Inflammatory macrophage treated with lipopolysaccharide for 1 hour (primary cell): Measurements from ENCODE around the gene VPS8.

ENCODE experiments used
- DNase-seq, 2 donors: peaks; one replicate each; pipeline ENCODE4 v3.0.0-alpha.2; 2020 to 2022

Gene VPS8

GRCh38 chr3:184812662-184813042 is 686 bp downstream of the VPS8 start:
- DNase-seq: no peak

DNA sequence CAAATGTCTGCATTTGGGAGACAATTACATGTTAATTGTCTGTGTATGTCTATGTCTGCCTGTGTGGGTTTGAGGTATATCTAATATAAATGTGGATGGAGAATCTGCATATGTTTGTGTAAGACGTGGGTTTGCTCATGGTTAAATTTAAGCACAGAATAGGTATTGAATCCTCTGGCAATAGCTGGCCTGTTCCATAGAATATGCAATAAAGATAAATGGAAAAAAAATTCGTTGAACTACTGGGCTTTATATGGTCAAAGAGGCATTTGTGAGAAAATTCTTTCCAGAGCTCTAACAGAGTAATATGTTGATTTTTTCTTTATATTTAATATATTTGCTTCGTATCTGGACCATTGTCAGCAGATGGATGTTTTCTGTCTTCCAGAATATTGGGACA is 1.4 kb downstream of the VPS8 start:
- DNase-seq: no peak

- peak; percentile 76 to 82 for DNase-seq
These were observed 2.2 kb downstream of the VPS8 start for GRCh38 chr3:184814214-184814613.

- peak; percentile 64 to 66 for DNase-seq
These were observed 3.3 kb downstream of the VPS8 start for GRCh38 chr3:184815046-184815930.

GRCh38 chr3:184816614-184817013 is 4.6 kb downstream of the VPS8 start:
- DNase-seq: no peak

DNA sequence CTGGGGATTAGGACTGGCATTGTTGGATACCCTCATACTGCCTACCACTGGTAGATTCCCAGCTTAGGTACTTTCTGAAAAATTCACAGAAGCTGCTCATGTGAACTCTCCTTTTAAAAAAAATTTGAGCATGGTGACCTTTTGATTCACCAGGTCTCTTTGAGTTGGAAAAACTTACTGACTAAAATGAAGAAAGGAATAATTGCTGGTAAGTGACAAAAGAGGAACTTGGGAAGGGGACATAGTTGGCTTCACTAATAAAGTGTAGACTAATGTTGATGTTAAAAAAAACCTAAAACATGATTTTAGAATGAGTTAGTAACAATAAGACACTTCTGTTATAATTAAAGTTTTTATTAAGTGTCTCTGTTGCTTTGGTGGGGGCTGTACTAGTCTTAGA is 8.6 kb downstream of the VPS8 start:
- DNase-seq: no peak

- no peak for DNase-seq
These were observed 9.1 kb downstream of the VPS8 start for GRCh38 chr3:184821034-184821433.

- DNase-seq: no peak
These were observed 10.1 kb downstream of the VPS8 start for GRCh38 chr3:184822081-184822480.

DNA sequence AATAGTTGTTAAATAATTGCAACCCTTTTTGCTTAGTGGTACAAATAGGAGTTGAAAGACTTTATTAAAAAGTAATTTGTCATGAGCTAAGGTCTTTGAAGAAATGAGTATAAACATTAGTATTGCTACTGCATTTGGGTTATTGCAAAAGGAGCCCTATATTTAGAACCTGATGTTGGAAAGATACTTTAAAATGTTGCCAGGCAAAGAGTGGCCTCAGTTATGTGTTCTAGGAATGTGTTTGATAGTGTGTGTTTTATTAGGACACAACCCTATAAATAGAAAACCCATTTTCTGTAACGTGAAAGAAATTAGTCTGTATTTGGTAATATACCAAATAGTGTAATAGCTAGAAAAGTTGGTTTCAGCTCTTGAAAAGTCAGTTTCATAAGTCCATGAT is 10.7 kb downstream of the VPS8 start:
- DNase-seq: no peak

GRCh38 chr3:184823990-184824389 is 12.0 kb downstream of the VPS8 start:
- DNase-seq: no peak

DNA sequence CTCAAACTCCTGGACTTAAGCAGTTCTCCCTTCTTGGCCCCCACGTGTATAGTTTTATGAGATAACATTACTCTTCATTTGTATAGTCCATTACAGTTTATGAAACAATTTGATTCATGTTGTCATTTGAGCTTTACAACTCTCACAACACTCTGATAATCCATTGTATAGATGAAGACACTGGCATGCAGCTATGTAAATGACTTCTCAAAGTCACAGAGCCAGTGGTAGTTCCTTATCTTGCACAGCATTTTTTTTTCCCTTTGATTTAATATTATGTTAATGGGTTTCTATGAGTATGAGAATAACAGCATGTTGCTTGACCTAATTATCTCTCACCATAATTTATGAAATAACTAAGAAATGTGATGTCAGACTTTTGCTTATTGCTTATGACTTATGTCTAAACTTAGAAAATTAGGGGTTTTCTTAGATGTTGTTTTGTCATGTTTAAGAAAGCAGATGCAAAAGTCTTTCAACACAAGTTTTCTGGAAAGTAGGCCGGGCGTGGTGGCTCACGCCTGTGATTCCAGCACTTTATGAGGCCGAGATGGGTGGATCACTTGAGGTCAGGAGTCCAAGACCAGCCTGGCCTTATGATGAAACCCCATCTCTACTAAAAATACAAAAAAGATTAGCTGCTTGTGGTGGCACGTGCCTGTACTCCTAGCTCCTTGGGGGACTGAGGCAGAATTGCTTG is 13.3 kb downstream of the VPS8 start:
- peak; percentile 72 to 73 for DNase-seq

DNA sequence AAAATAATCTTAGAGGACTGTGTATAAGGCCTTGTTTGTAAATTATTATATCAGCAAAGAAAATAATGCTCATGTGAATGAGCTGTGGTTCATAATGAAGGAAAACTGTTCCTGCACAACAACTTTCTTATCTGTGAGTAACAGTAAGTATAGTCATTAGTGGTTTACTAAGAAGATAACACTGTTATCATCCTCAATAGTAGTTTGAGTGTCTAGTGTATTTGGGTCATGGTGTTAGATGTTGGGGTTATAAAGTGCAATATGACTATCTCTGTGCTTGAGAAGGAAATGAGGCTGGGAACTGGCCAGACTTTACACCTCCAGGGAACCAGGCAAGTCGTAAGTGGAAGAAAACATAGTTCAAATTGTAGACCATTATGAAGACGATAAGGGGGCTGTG is 15.6 kb downstream of the VPS8 start:
- no peak for DNase-seq

- DNase-seq: no peak
These were observed 20.1 kb downstream of the VPS8 start for GRCh38 chr3:184832044-184832443.

GRCh38 chr3:184832903-184833302 is 20.9 kb downstream of the VPS8 start:
- DNase-seq: no peak

DNA sequence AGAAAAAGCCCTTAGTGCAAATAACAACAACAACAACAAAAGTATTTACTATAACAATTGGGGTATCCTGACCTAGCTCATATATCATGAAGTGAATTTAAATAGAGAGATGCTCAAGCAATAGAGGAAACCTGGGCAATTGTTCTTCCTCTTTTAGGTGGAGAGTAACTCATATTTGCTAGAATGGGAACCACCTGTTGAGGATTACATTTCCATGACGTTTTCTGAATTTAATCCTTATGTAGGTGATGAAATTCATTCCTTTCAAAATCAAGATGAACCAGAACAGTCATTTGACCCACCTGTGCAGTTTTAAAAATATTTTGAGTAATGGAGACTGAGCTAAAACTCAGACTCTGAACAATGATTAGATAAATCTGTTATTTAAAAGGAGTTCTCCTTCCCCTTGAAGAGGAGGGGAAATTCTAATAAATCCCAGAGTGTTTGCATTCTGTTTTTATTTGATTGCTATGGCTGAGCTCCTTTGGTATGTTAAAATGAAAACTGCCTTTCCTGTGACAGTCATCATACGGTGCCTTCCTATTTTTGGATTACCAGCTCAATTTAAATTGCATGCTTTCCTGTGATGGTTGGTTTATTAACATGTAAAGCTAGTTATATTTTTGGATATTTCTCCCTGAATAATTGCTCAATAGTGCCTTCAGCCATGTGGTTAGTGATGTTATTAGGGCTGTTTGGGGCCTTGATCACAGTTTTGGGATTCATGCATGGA is 24.3 kb downstream of the VPS8 start:
- no peak for DNase-seq

DNA sequence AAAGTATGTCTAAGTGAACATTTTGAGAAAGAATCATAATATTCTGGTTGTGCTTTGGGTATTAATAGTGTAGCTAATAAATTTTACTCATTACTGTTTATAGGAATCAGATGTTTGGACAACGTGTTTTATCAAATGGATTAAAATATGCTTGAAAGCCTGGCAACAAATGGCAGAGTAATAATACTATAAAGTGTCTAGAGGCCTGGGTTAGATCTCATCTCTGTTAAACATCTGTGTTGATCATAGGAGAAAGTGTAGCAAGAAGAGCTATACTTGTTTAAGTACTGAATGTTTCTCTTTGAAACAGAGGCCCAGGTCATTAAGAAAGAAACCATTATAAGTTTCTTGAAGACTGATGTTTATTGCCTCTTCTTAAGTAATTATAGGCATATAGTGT is 30.5 kb downstream of the VPS8 start:
- no peak for DNase-seq

GRCh38 chr3:184845819-184846218 is 33.9 kb downstream of the VPS8 start:
- DNase-seq: no peak

- no peak for DNase-seq
These were observed 34.5 kb downstream of the VPS8 start for GRCh38 chr3:184846496-184846895.

- no peak for DNase-seq
These were observed 37.0 kb downstream of the VPS8 start for GRCh38 chr3:184848934-184849333.

- DNase-seq: no peak
These were observed 38.2 kb downstream of the VPS8 start for GRCh38 chr3:184850201-184850600.

DNA sequence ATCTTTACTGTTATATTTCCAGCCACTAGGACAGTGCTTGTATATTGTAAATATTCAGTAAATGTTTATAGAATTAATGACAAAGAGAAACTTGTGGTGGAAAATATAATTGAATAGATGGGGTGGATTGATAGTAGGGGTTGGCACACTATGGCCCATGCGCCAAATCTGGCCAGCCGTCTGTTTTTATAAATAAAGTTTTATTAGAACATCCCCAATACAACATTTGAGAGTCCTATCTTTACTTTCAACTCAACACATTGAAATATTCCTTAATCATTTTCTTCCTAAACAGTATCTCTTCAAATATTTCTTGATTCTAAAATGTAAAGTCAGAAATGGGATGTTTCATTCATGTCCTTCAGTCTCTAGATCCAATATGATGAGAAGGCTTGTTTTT is 45.1 kb downstream of the VPS8 start:
- DNase-seq: no peak

- peak in 1 of 2 donors; percentile 14 for DNase-seq
These were observed 52.0 kb downstream of the VPS8 start for GRCh38 chr3:184864000-184864399.

- no peak for DNase-seq
These were observed 56.5 kb downstream of the VPS8 start for GRCh38 chr3:184868477-184868876.

DNA sequence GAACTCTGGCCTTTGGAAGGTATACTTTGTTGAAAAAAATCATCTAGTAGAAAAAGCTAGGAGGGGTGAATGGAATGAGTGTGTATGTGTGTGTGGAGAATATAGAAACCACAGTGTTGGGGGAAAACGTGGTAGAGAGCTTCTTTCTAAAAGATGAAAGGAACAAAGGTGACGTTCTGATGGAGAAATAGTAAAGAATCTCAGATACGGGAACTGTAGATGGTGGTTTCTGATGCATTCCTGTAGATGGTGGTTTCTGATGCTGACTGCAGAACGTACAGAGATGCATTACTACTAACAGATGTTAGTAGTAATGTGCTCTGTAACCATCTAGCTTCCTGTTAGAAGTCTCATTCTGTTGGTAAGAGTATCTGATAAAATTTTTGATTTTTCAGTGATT is 60.2 kb downstream of the VPS8 start:
- no peak for DNase-seq
